PC-9 (cell line): ENCODE data around the gene ITK. TPM values are rescaled to one million over a fixed set of nuclear protein-coding genes. Genes with fewer than 3 reads are reported as not detected.

Experiments
- BruUV-seq: library from RNA; stranded (reverse); fragments of 400-500 nt; replicated peaks from 2 replicates; lab custom pipeline; 2021; lab: Mats Ljungman, UMichigan
- CTCF ChIA-PET: fragments of 300-600 bp; sonication (Branson Sonifier 250); formaldehyde crosslinking; loops from one replicate; lab custom pipeline; 2022; ENCODE audit warnings: antibody characterized with exemption; lab: Charles Lee
- POLR2A ChIA-PET: fragments of 300-600 bp; sonication (Branson Sonifier 250); formaldehyde crosslinking; loops from one replicate; lab custom pipeline; 2022; ENCODE audit warnings: antibody characterized with exemption; ENCODE audit not compliant: unreplicated experiment; lab: Charles Lee
- DNase-seq, 2 experiments: peaks; one replicate each; pipeline versions ENCODE4 v3.0.0 to v3.0.0-alpha.2; 2015 to 2022; ENCODE audit warnings: mixed read lengths in 1 of 2
- H2AFZ ChIP-seq: fragments of 200-600 bp; sonication (generic); 2 replicates; pipeline ENCODE4 v1.8.1; 2017; ENCODE audit warnings: antibody characterized with exemption
- H3F3A ChIP-seq: fragments of 200-600 bp; sonication (generic); 2 replicates; pipeline ENCODE4 v1.8.1; 2017; ENCODE audit warnings: antibody characterized with exemption, mild to moderate bottlenecking, low read depth; ENCODE audit not compliant: insufficient read depth
- H3K27ac ChIP-seq: fragments of 200-600 bp; sonication (generic); 2 replicates; pipeline ENCODE4 v1.6.1; 2016; ENCODE audit warnings: mixed run types
- H3K27me3 ChIP-seq: fragments of 200-600 bp; sonication (generic); 2 replicates; pipeline ENCODE4 v1.6.1; 2016; ENCODE audit warnings: low read depth, mixed run types; ENCODE audit not compliant: insufficient read depth
- H3K36me3 ChIP-seq: fragments of 200-600 bp; sonication (generic); 2 replicates; pipeline ENCODE4 v1.6.1; 2016; ENCODE audit warnings: low read depth, mixed run types
- H3K4me1 ChIP-seq: fragments of 200-600 bp; sonication (generic); replicated peaks from 2 replicates; pipeline ENCODE4 v1.6.1; 2016; ENCODE audit warnings: mixed run types; ENCODE audit not compliant: insufficient read depth
- H3K4me2 ChIP-seq: fragments of 200-600 bp; sonication (generic); 2 replicates; pipeline ENCODE4 v1.6.1; 2017; ENCODE audit warnings: mixed run types
- H3K4me3 ChIP-seq: fragments of 200-600 bp; sonication (generic); 2 replicates; pipeline ENCODE4 v1.6.1; 2016; ENCODE audit warnings: mixed run types
- H3K79me2 ChIP-seq: fragments of 200-600 bp; sonication (generic); 2 replicates; pipeline ENCODE4 v1.6.1; 2017; ENCODE audit warnings: low read depth, mixed run types
- H3K9me2 ChIP-seq: fragments of 200-600 bp; sonication (generic); 2 replicates; pipeline ENCODE4 v1.8.1; 2017; ENCODE audit warnings: mild to moderate bottlenecking; ENCODE audit not compliant: insufficient read depth
- H3K9me3 ChIP-seq: fragments of 200-600 bp; sonication (generic); 2 replicates; pipeline ENCODE4 v1.8.1; 2016; ENCODE audit warnings: low read depth; ENCODE audit not compliant: insufficient read depth
- H4K20me1 ChIP-seq: fragments of 200-600 bp; sonication (generic); 2 replicates; pipeline ENCODE4 v1.8.1; 2017; ENCODE audit not compliant: insufficient read depth
- EZH2 ChIP-seq: fragments of 200-600 bp; sonication (generic); IDR thresholded peaks from 2 replicates; pipeline ENCODE4 v1.8.0; 2017; ENCODE audit warnings: antibody characterized with exemption, low read depth
- intact Hi-C: fragments of 100-400 bp; cut with micrococcal nuclease; formaldehyde crosslinking; loops from one replicate; pipeline ENCODE4 v1.10.0; 2022; ENCODE audit not compliant: unreplicated experiment
- total RNA-seq: library from RNA; stranded (reverse); gene quantifications from 2 replicates; pipeline ENCODE4 v1.2.3, GENCODE V29; 2021
- TF ChIP-seq, protein P1 (sequence below): fragments of 200-600 bp; sonication (generic); conservative IDR thresholded peaks from 2 replicates; pipeline ENCODE4 v1.6.1; 2017; ENCODE audit warnings: mixed run types, antibody characterized with exemption, mild to moderate bottlenecking, moderate library complexity

The ITK gene
- total RNA-seq, 1 experiment from 2014 or later: not detected

DNA sequence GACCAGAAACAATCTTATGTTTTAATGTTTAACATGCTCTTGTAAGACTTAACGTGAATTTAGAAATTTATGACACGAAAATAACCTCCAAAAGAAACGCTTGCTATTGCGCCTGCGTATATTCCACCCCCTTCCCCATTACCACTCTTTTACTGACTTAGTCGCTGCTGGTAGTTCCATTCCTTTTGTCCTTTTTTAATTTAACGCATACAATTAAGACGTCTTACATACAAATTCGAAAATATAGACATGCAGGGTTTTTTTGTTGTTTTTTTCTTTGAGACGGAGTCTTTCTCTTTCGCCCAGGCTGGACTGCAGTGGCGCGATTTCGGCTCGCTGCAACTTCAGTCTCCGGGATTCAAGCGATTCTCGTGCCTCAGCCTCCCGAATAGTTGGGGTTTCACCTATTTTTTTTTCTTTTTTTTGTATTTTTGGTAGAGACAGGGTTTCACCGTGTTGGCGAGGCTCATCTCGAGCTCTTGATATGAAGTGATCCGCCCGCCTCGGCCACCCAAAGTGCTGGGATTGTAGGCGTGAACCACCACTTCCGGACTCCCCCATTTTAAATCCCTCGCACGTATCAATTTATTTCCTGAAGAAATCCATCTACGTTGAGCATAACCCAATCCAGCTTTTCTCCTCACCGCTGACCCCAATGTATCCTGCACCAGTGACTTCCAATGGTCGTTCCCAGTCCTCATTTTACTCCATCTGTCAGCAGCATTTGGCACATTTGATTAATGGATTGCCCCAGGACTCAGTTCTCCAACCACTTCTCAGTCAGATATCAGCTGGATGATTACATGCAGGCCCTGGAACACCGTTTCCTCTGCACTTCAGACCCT lies 37.3 kb upstream of the ITK start:
- ChIA-PET CTCF (interaction anchor here (0.6 to 1.5 kb wide), 2 partner anchors 11 to 884 kb away, joined by 3 to 7 read pairs; no protein-coding TSS in a partner anchor), POLR2A (interaction anchor here (0.5 to 0.9 kb wide), 6 partner anchors 11 to 806 kb away, joined by 3 to 8 read pairs (median 5); no protein-coding TSS in a partner anchor)
- TSS peak; percentile 97 for BruUV-seq
- Histone ChIP-seq H3K27me3 (peaks cover 5% of the 10 kb centered on the region; the same call in 1 of the 2 replicates), H3K9me3 (no peaks in the 10 kb centered on the region), H3K9me2 (no peaks in the 10 kb centered on the region), H3K4me3 (peak overlapping the region; percentile 69), H3K36me3 (peaks cover under 1% of the 10 kb centered on the region; the same call in 1 of the 2 replicates), H3F3A (0 out of 2 replicates have a peak, but pooled peaks cover 4% of the 10 kb centered on the region), H3K4me2 (peak overlapping the region; percentile 83), H2AFZ (peak overlapping the region; percentile 94), H3K79me2 (peaks cover 28% of the 10 kb centered on the region), H4K20me1 (no peaks in the 10 kb centered on the region), H3K4me1 (peaks cover 11% of the 10 kb centered on the region), H3K27ac (0 out of 2 replicates have a peak overlapping the region, but pooled peaks have one; percentile 2)
- peak in 1 of 2 experiments; percentile 20 for DNase-seq
- intact Hi-C loops: loop anchor here (2.0 to 10.0 kb wide), 5 partner anchors 121 to 1991 kb away; partner anchors contain the start of genes CYFIP2, LSM11 and THG1L
- TF ChIP-seq, protein P1, sequence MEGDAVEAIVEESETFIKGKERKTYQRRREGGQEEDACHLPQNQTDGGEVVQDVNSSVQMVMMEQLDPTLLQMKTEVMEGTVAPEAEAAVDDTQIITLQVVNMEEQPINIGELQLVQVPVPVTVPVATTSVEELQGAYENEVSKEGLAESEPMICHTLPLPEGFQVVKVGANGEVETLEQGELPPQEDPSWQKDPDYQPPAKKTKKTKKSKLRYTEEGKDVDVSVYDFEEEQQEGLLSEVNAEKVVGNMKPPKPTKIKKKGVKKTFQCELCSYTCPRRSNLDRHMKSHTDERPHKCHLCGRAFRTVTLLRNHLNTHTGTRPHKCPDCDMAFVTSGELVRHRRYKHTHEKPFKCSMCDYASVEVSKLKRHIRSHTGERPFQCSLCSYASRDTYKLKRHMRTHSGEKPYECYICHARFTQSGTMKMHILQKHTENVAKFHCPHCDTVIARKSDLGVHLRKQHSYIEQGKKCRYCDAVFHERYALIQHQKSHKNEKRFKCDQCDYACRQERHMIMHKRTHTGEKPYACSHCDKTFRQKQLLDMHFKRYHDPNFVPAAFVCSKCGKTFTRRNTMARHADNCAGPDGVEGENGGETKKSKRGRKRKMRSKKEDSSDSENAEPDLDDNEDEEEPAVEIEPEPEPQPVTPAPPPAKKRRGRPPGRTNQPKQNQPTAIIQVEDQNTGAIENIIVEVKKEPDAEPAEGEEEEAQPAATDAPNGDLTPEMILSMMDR: no peak
- no peak for TF ChIP-seq EZH2

DNA sequence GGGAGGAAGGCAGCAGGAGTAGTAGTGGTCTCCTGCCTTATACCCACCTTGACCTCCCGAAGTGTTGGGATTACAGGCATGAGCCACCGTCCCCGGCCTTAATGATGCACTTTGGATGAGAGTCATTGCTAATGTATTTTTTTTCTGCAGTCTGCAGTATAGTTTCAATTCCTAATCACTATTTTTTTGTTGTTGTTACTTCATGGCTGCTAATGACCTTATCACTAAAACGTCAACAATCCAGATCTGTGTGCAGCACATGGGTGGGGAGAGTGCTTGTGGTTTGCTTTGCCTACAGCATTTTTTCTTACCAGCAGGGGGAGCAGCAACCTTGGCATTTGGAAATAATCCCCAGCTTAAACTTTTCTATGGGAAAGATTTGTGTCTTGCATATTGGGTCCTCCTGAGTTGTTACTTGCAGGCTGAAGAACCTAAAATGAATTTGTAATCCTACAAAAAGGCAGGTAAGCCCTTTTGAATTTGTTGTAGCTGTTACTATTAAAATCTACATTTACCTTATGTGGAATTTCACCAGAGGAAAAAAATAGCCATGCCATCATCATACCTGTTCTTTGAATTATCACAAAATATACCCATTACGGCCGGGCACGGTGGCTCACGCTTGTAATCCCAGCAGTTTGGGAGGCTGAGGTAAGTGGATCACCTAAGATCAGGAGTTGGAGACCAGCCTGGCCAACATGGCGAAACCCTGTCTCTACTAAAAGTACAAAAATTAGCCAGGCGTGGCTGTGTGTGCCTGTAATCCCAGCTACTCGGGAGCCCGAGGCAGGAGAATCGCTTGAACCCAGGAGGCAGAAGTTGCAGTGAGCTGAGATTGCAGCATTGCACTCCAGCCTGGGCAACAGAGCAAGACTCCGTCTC lies 31.7 kb upstream of the ITK start:
- H3K27ac ChIP-seq: no peak overlapping the region
- H3K4me1 ChIP-seq: peaks cover under 1% of the 10 kb centered on the region; the same call in 1 of the 2 replicates
- no TSS peak for BruUV-seq
- no peaks in the 10 kb centered on the region for H4K20me1 ChIP-seq
- no peak overlapping the region for H3K4me3 ChIP-seq
- no peaks in the 10 kb centered on the region for H3K9me2 ChIP-seq
- H2AFZ ChIP-seq: no peak overlapping the region
- H3K4me2 ChIP-seq: no peak overlapping the region
- DNase-seq: peak in 1 of 2 experiments; percentile 54
- intact Hi-C loops: loop anchor here (5.0 to 10.0 kb wide), 4 partner anchors 116 to 1986 kb away; partner anchors contain the start of gene CYFIP2
- H3K36me3 ChIP-seq: no peaks in the 10 kb centered on the region
- H3F3A ChIP-seq: no peaks in the 10 kb centered on the region
- H3K9me3 ChIP-seq: no peaks in the 10 kb centered on the region
- TF ChIP-seq, protein P1: peak; percentile 90
- no peak for TF ChIP-seq EZH2
- no peaks in the 10 kb centered on the region for H3K79me2 ChIP-seq
- POLR2A ChIA-PET: no interaction called here
- H3K27me3 ChIP-seq: peaks cover 27% of the 10 kb centered on the region
- CTCF ChIA-PET: no interaction called here

DNA sequence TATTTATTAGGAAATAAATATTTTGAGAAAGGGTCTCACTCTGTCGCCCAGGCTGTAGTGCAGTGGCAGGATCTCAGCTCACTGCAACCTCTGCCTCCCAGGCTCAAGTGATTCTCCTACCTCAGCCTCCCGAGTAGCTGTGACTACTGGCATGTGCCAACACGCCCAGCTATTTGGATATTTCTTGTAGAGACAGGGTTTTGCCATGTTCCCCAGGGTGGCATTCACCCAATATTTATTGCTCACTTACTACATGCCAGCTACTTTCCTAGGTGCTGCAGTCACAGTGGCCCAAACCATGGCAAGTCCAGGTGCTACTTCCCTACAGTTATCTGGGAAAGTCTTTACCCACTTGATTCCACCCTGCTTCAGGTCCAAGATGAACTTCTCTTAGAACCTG lies 29.6 kb upstream of the ITK start:
- H2AFZ ChIP-seq: no peak overlapping the region
- BruUV-seq: no TSS peak
- H3K9me3 ChIP-seq: no peaks in the 10 kb centered on the region
- H3F3A ChIP-seq: no peaks in the 10 kb centered on the region
- no peaks in the 10 kb centered on the region for H3K36me3 ChIP-seq
- no peaks in the 10 kb centered on the region for H4K20me1 ChIP-seq
- no peaks in the 10 kb centered on the region for H3K79me2 ChIP-seq
- H3K27me3 ChIP-seq: peaks cover 40% of the 10 kb centered on the region
- DNase-seq: no peak
- H3K4me2 ChIP-seq: no peak overlapping the region
- TF ChIP-seq, protein P1: no peak
- no peak for TF ChIP-seq EZH2
- ChIA-PET CTCF (no interaction called here), POLR2A (no interaction called here)
- no peaks in the 10 kb centered on the region for H3K9me2 ChIP-seq
- no peak overlapping the region for H3K27ac ChIP-seq
- no peak overlapping the region for H3K4me3 ChIP-seq
- intact Hi-C loops: no loop called here
- no peaks in the 10 kb centered on the region for H3K4me1 ChIP-seq
